Measurements from ENCODE around the gene NR6A1.

DNA sequence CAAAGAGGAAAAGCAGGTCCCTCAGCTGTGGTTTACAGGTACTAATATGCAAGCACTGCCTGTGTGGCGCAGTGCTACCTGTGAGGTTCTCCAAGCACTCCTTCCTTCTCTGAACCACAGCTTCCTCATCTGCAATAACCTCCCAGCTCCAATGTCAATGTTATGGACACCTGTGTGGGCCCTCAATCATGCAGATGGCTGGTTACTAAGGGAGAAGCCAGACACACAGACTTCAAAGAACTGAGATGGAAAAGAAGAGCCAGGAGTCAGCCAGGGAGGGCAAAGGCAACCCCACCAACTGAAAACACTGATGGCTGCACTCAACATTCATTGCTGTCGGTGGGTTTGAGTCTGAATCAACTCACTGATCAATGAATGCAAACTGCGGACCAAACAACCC is 77.7 kb downstream of the NR6A1 start:
- no peak for TF ChIP-seq TAF1 (IDR thresholded peaks at IDR 0.05; ENCODE audit: low read depth)
- no peak for TF ChIP-seq CTCF (IDR thresholded peaks at IDR 0.05; ENCODE audit: poor library complexity, severe bottlenecking)
